ENCODE results near the gene COMMD8.
A peak's percentile ranks its signal among the peaks of the same experiment; 100 is the strongest.
"Not testable (repeated sequence)": the region's sequence is repeated elsewhere in the genome, so short reads cannot be mapped to it uniquely, and the experiment has no call there.

COMMD8 gene

GRCh38 chr4:47463235-47463956 is at the start of gene COMMD8:
TSS of gene COMMD8 (minus strand) at chr4:47463702. CDS start at chr4:47463651, 51 bp downstream.
- DNase-seq = peak; percentile 93 to 96

DNA sequence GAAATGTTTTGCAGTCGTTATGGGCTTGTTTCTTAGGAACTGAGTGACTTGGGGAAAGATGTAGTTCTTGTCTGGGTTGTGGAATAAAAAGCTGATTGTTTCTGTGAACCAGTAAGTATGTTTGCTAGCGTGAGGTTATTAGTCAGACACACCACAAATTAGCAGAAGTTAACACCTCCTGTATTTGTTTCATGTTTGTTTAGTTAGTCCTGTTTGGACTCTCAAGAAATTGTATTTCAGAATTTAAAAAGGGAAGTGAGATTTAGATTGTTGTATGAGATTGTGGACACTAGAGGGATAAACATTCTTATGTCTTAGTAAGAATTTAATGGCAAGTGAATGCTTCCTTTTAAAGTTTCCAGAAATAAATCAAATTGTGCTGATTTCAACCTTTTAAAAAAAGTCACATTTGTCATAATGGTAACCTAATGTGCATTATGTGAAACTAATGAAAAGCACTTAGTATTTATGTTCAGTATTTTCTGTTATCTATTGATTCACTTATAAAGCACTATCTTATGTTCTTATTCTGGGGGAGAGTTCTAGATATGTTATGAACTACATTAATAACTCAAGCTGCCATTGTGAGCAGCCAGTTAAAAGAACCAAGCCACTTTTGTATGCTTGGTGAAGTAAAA is 47.1 kb upstream of the COMMD8 start:
- no peak for DNase-seq

DNA sequence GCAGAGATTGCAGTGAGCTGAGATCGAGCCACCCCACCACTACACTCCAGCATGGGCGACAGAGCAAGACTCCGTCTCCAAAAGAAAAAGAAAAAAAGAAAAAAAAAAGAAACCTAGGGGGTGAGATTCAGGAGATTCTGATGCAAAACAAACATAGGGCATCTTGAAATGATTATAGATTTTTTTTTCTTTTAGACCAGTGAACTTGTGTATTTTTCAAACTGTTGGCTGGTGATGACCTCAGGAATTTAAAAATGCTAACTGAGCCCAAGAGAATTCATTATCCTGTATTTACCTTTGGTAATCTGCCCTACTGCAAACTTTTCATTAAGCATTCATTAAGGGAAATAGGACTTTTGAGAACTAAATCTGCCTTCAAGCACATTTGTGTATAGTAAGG is 42.2 kb upstream of the COMMD8 start:
- DNase-seq = no peak

DNA sequence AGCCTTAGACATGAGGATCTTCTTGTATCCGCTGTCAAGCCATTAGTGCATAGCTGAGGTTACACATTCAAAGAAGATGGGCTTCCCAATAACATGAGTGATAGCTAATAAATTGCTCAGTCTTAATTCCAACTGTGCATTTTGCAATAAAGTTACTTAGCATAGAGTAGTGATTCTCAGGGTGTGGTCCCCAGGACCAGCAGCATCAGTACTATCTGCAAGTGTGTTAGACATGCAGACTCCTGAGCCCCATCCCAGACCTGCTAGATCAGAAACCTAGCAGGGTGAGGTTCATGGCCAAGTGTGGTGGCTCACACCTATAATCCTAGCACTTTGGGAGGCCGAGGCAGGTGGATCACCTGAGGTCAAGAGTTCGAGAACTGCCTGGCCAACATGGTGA is 41.6 kb upstream of the COMMD8 start:
- DNase-seq = no peak

DNA sequence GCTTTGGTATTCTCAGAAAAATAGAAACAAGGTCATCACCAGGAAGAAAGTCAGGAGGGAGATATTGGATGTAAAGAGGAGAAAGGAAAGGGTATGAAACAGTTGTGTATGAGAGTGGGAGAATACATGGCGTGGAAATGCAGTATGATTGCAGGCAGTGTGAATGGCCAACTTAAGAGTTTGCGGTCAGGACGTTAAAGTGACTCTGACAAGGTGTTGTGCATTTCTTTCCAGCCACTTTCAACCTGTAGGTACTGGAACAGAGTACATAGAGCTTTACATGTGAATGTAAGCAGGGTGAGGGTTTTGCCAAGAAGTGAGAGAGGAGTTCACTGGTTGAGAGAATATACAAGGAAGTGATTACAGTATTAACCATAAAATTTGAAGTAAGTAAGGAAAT is 37.3 kb upstream of the COMMD8 start:
- no peak for DNase-seq

DNA sequence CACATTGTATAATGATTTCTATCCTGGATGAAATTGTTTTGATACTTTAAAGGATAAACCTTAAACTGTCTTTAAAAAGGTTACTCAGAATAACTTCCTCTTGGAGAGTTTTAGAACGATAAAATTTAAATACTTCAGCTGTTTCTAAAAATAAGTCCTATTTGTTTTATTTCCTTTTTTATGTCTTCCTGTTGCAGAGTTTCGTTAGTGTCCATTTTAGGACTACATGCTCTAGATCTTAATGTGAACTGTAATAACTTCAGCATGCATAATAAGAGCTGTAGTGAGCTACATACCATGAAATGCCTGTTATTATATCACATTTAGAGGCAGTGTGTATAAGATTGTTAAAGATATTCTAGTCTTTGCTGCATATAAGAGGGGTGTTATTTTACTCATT is 36.2 kb upstream of the COMMD8 start:
- DNase-seq = no peak

GRCh38 chr4:47498899-47499298 is 35.4 kb upstream of the COMMD8 start:
- no peak for DNase-seq

DNA sequence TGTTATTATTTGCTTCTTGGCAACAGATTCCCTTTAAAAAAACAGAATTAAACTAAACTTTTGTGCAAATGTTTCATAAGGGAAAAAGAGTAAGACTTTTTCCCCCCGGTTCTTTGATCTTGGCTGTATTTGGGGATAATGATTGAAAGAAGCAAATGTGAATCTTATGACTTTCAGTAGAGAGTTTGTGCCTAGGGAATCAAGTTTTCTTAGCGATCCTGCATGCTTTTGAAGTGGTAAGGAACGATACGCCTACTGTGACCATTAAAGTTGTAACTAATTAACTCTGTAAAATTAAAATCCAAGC is 30.6 kb upstream of the COMMD8 start:
- no peak for DNase-seq

DNA sequence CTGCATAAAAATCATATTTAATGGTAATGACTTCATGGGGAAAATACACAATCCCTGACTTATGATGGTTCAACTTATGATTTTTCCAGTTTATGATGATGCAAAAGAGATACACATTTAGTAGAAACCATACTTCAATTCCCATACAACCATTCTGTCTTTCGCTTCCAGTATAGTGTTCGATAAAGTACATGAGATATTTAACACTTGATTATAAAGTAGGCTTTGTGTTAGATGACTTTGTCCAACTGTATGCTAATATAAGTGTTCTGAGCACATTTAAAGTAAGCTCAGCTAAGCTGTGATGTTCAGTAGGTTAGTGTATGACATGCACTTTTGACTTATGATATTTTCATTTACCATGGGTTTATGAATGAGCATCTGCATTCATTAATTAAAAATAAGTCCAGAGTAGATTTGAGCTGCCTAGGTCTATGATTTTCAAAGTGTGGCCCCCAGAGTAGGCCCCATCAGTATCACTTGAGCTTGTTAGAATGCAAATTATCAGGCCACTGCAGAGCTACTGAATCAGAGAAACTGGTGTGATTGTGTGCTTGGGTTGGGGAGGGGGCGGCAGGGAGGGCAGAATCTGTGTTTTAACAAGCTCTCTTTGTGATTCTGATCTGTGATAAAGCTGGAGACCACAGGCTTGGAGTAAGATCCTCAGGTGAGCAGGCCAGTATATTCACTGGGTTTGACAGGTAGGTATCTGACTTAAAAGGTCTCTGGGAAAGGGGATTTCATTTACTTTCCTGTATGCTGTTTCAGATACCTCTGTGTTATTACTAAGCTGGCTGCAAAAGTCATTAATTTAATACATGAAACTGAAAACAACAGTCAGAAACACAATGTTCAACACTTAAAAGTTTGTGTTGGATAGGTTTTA is 30.0 kb upstream of the COMMD8 start:
- no peak for DNase-seq

- peak in 1 of 2 donors; percentile 7 for DNase-seq
These were observed 27.0 kb upstream of the COMMD8 start for GRCh38 chr4:47490550-47490949.

DNA sequence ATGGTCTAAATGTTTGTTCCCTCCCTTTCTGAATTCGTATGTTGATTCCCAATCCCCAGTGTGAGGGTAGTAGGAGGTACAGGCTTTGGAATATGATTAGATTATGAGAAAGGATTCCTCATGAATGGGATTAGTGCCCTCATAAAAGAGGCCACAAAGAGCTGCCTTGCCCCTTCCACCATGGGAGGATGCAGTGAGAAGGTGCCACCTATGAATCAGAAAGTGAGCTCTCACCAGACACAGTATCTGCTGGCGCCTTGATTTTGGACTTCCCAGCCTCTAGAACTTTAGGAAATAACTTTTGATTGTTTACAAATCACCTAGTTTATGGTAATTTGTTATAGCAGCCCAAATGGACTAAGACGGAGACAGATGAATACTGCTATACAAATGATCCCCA is 25.2 kb upstream of the COMMD8 start:
- no peak for DNase-seq

- not testable (repeated sequence) for DNase-seq
These were observed 23.2 kb upstream of the COMMD8 start for GRCh38 chr4:47486727-47487126.

DNA sequence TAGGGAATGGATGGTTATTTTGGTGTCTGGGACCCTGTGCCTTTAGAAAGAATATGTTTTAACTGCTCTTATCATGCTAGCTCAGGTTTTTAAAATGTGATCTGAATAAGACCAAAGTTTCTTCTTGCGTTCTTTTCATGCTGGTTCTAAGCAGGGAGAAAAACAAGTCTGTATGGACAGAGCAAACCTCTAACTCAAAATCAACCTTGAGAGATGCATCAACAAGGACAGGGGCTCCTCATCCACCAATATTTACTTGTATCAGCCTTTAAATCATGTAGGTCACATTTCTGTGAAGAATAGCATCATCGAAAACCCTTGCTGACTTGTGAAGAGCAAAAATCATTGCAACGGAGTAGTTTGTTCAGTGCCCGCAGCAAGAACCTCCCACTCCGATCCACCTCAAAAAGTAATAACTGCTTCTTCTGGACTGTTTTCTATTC is 22.8 kb upstream of the COMMD8 start:
- no peak for DNase-seq

GRCh38 chr4:47485768-47486167 is 22.3 kb upstream of the COMMD8 start:
- no peak for DNase-seq

DNA sequence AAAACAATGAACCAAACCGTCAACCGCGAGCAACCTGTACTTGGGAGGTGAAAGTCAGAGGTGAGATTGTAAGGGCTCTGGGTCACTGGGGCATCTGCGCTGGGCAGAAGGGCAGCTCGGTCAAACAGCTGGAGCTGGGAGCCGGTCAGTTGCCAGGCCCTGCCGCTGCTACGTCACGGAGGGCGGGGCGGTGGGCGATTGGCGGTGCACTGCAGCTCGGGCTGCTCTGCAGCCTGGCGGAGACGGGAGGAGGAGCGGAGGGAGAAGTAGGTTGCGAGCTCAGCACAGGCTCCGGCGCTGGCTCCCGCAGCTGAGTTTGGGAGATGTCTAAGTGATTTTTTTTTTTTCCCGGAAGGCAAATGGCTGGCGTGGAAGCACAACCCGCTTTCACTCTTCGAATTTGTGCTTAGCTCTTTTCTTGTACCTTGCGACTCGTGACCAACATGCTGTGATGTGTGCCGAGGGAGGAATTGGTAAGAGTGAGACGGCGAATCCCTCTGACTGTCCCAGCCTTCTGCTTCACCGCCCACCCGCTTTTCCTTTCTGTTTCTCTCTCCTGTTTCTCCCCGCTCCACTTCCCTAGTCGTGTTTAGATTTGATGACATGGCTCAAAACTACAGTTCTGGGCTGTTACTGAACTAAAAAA is 21.7 kb upstream of the COMMD8 start, which contains the start of gene ATP10D:
Gene ATP10D, plus strand, starts transcription at position 229 of the 646 bp plus-strand sequence. CDS start 27,266 bp downstream, outside the sequence.
- DNase-seq = peak; percentile 65 to 72

- no peak for DNase-seq
These were observed 20.7 kb upstream of the COMMD8 start for GRCh38 chr4:47484168-47484567.

DNA sequence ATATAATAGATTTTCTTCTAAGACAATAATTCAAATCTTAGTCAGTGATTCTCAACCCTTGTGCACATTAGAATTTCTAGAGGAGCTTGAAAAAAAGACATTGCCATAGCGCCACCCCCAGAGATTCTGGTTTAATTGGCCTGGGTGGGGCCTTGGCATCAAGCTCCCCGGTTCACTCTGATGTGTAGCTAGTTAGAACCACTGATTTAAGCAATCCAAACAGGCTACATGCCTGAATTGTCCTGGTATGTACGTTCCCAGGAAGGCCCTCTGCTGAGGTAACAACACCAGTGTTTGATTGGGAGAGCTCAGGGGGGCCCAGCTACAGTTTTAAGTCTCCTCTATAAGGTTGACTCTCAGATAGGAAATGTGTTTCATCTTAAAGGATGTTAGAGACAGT is 20.2 kb upstream of the COMMD8 start:
- no peak for DNase-seq

GRCh38 chr4:47482326-47482725 is 18.8 kb upstream of the COMMD8 start:
- no peak for DNase-seq

- DNase-seq = no peak
These were observed 15.3 kb upstream of the COMMD8 start for GRCh38 chr4:47478804-47479203.

- no peak for DNase-seq
These were observed 11.9 kb upstream of the COMMD8 start for GRCh38 chr4:47475411-47475810.

- DNase-seq = no peak
These were observed 11.3 kb upstream of the COMMD8 start for GRCh38 chr4:47474799-47475198.

DNA sequence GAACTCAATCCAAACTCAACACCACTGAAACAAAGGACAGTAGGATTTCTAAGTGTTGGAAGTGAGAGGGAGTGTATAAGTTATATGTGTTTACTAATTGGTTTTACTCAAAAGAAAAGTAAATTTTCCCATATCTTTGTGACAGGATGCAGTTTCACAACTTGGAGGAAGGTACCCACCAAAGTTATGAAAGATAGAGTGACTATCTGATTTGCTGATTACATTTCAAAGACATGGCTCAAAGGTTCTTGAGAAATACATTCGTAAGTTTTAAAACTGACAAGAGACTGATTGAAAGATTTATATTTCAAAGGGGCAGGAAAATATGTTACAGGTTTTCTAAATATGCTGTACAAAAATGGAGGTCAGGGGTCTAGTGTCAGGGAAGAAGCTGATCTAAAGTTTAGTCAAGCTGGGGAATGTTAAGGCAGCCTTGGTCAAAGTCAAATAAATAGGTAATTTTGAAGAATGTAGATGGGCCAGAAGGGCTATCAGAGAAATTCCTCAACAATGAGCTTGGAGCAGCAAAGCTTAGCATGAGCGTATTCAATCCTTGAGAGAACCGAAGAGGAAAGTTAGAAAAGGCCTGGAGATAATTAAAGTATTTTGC is 9.7 kb upstream of the COMMD8 start:
- DNase-seq = no peak

DNA sequence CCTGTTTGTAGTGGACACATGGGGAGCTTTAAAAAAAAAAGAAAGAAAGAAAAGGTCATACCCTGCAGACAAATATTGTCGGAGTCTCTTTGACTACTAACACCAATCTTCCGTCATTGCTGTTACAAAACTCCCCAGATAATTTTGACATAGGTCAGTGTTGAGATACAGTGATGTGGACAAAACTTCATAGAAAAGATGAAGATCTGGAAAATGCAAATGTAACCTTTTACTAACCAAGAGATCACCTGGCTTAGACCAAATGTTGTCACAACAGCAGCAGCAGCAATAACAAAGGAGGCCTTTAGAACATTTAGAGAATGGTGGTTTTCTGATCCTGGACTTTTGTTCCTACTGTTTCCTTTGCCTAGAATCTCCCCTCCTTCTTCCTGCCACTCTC is 8.1 kb upstream of the COMMD8 start:
- DNase-seq = no peak
